DND-41 (cell line): Measurements from ENCODE around the gene PIK3CD.

Experiments used
- ATAC-seq: fragments of 200-7000 bp; cut with Tn5 transposase; 3 replicates; pipeline ENCODE4 v1.9.1; 2021; ENCODE audit warnings: low read depth; ENCODE audit not compliant: insufficient read depth
- DNase-seq: peaks from one replicate; pipeline ENCODE4 v3.0.0-alpha.2; 2020
- H2AFZ ChIP-seq: 2 replicates; pipeline ENCODE4 v1.6.0; 2012; ENCODE audit warnings: low read depth, low read length
- H3K27ac ChIP-seq: 2 replicates; pipeline ENCODE4 v1.5.1; 2012; ENCODE audit warnings: low read length, inconsistent platforms
- H3K27me3 ChIP-seq: fragments of 200-600 bp; sonication (generic); 2 replicates; pipeline ENCODE4 v1.6.0; 2012; ENCODE audit warnings: low read length, mild to moderate bottlenecking, inconsistent platforms; ENCODE audit not compliant: insufficient read depth, poor library complexity
- H3K36me3 ChIP-seq: 2 replicates; pipeline ENCODE4 v1.5.1; 2012; ENCODE audit warnings: low read length, inconsistent platforms; ENCODE audit not compliant: insufficient read depth
- H3K4me1 ChIP-seq: 2 replicates; pipeline ENCODE4 v1.5.1; 2012; ENCODE audit warnings: mild to moderate bottlenecking, low read length; ENCODE audit not compliant: insufficient read depth
- H3K4me2 ChIP-seq: 2 replicates; pipeline ENCODE4 v1.6.0; 2012; ENCODE audit warnings: mild to moderate bottlenecking, moderate library complexity, low read length, inconsistent platforms; ENCODE audit not compliant: insufficient read depth
- H3K4me3 ChIP-seq, 2 experiments: fragments of 200-600 bp in 1 of 2; shearing (Covaris generic) in 1 of 2; 2 replicates each; pipeline ENCODE4 v1.5.1; 2012 to 2016; ENCODE audit warnings: inconsistent platforms in 2 of 2, low read length in 2 of 2, mild to moderate bottlenecking in 2 of 2, low read depth in 1 of 2, moderate library complexity in 1 of 2
- H3K79me2 ChIP-seq: 2 replicates; pipeline ENCODE4 v1.6.0; 2012; ENCODE audit warnings: low read length, inconsistent platforms; ENCODE audit not compliant: insufficient read depth
- H3K9ac ChIP-seq: 2 replicates; pipeline ENCODE4 v1.6.0; 2012; ENCODE audit warnings: low read depth, mild to moderate bottlenecking, inconsistent platforms, low read length, moderate library complexity
- H3K9me3 ChIP-seq: 2 replicates; pipeline ENCODE4 v1.5.1; 2012; ENCODE audit warnings: low read length, moderate library complexity, mild to moderate bottlenecking, inconsistent platforms; ENCODE audit not compliant: insufficient read depth, severe bottlenecking
- H4K20me1 ChIP-seq: 2 replicates; pipeline ENCODE4 v1.6.0; 2012; ENCODE audit warnings: low read length; ENCODE audit not compliant: insufficient read depth
- CTCF ChIP-seq: IDR thresholded peaks from 2 replicates; pipeline ENCODE4 v1.5.1; 2012; ENCODE audit warnings: borderline replicate concordance, low read length, moderate library complexity, mild to moderate bottlenecking; ENCODE audit not compliant: poor library complexity, severe bottlenecking; ENCODE audit errors: extremely low read depth
- EZH2 ChIP-seq: IDR thresholded peaks from 3 replicates; pipeline ENCODE4 v1.6.1; 2012; ENCODE audit warnings: borderline replicate concordance, low read depth, mild to moderate bottlenecking, moderate library complexity, low read length, inconsistent platforms; ENCODE audit not compliant: severe bottlenecking

The PIK3CD gene

GRCh38 chr1:9639227-9639626, 12.3 kb upstream of the PIK3CD start:
- no peak for ATAC-seq
- no peaks in the 10 kb centered on the region for H3K9me3 ChIP-seq
- H3K4me3 ChIP-seq = no peak overlapping the region
- peaks cover 59% of the 10 kb centered on the region for H3K36me3 ChIP-seq
- TF ChIP-seq EZH2 (no peak), CTCF (no peak)
- DNase-seq = no peak
- peaks cover 17% of the 10 kb centered on the region for H4K20me1 ChIP-seq
- H3K4me1 ChIP-seq = peaks cover 4% of the 10 kb centered on the region; the same call in 1 of the 2 replicates
- no peak overlapping the region for H3K4me2 ChIP-seq
- peaks cover 62% of the 10 kb centered on the region for H3K79me2 ChIP-seq
- H3K27ac ChIP-seq = no peak overlapping the region; the same call in 1 of the 2 replicates
- no peaks in the 10 kb centered on the region for H3K27me3 ChIP-seq
- H3K9ac ChIP-seq = no peak overlapping the region
- no peak overlapping the region for H2AFZ ChIP-seq

- no peak overlapping the region for H2AFZ ChIP-seq
- H3K36me3 ChIP-seq = peaks cover 31% of the 10 kb centered on the region
- ATAC-seq (peak; percentile 12; the same call in 1 of the 3 replicates), DNase-seq (no peak)
- peaks cover 30% of the 10 kb centered on the region for H3K79me2 ChIP-seq
- H3K27me3 ChIP-seq = no peaks in the 10 kb centered on the region
- no peak overlapping the region for H3K4me2 ChIP-seq
- 0 out of 2 replicates have a peak overlapping the region, but pooled peaks have one; percentile 27 for H3K27ac ChIP-seq
- no peak overlapping the region for H3K9ac ChIP-seq
- no peaks in the 10 kb centered on the region for H3K9me3 ChIP-seq
- TF ChIP-seq EZH2 (no peak), CTCF (no peak)
- H3K4me3 ChIP-seq = no peak overlapping the region
- H4K20me1 ChIP-seq = peaks cover 17% of the 10 kb centered on the region
- H3K4me1 ChIP-seq = no peaks in the 10 kb centered on the region
These were observed 7.9 kb upstream of the PIK3CD start for GRCh38 chr1:9643351-9644256.

- no peak overlapping the region for H3K4me3 ChIP-seq
- DNase-seq (no peak), ATAC-seq (no peak)
- peaks cover 15% of the 10 kb centered on the region for H3K36me3 ChIP-seq
- H3K4me1 ChIP-seq = peaks cover 9% of the 10 kb centered on the region
- H3K27ac ChIP-seq = peak overlapping the region; percentile 11; the same call in 1 of the 2 replicates
- no peak overlapping the region for H2AFZ ChIP-seq
- no peaks in the 10 kb centered on the region for H3K9me3 ChIP-seq
- no peak overlapping the region for H3K4me2 ChIP-seq
- H4K20me1 ChIP-seq = peaks cover 7% of the 10 kb centered on the region; the same call in 1 of the 2 replicates
- peaks cover 17% of the 10 kb centered on the region for H3K79me2 ChIP-seq
- TF ChIP-seq EZH2 = no peak
- TF ChIP-seq CTCF = no peak
- no peaks in the 10 kb centered on the region for H3K27me3 ChIP-seq
- no peak overlapping the region for H3K9ac ChIP-seq
These were observed 5.5 kb upstream of the PIK3CD start for GRCh38 chr1:9646037-9646436.
